OCI-LY1 (cell line): ENCODE measurements around the gene GRK6.

Experiments
- H2AFZ ChIP-seq: fragments of 200-600 bp; sonication (generic), shearing (Covaris generic); 2 replicates; pipeline ENCODE4 v1.6.0; 2014; ENCODE audit warnings: antibody characterized with exemption, mild to moderate bottlenecking, low read length
- H3F3A ChIP-seq: fragments of 200-600 bp; sonication (generic), shearing (Covaris generic); 2 replicates; pipeline ENCODE4 v1.6.0; 2014; ENCODE audit warnings: mild to moderate bottlenecking, antibody characterized with exemption, low read length, moderate library complexity; ENCODE audit not compliant: insufficient read depth
- H3K27ac ChIP-seq: fragments of 200-600 bp; sonication (generic); 2 replicates; pipeline ENCODE4 v1.5.1; 2014; ENCODE audit warnings: low read length, mixed run types, mild to moderate bottlenecking, low read depth; ENCODE audit not compliant: poor library complexity, severe bottlenecking
- H3K27me3 ChIP-seq: fragments of 200-600 bp; sonication (generic); 2 replicates; pipeline ENCODE4 v1.6.0; 2014; ENCODE audit warnings: antibody characterized with exemption, mild to moderate bottlenecking, low read length, moderate library complexity; ENCODE audit not compliant: insufficient read depth
- H3K36me3 ChIP-seq: fragments of 200-600 bp; sonication (generic); 2 replicates; pipeline ENCODE4 v1.6.1; 2014; ENCODE audit warnings: mild to moderate bottlenecking, antibody characterized with exemption, low read length, moderate library complexity, mixed read lengths; ENCODE audit not compliant: insufficient read depth
- H3K4me1 ChIP-seq: fragments of 200-600 bp; sonication (generic); 2 replicates; pipeline ENCODE4 v1.5.1; 2014; ENCODE audit warnings: mild to moderate bottlenecking, low read length, moderate library complexity; ENCODE audit not compliant: insufficient read depth, severe bottlenecking
- H3K4me2 ChIP-seq: fragments of 200-600 bp; sonication (generic), shearing (Covaris generic); 2 replicates; pipeline ENCODE4 v1.6.1; 2014; ENCODE audit warnings: low read length
- H3K4me3 ChIP-seq: fragments of 200-600 bp; sonication (generic); 2 replicates; pipeline ENCODE4 v1.5.1; 2014; ENCODE audit warnings: low read length, low read depth, mild to moderate bottlenecking, mixed read lengths; ENCODE audit not compliant: poor library complexity, severe bottlenecking
- H3K79me2 ChIP-seq: fragments of 200-600 bp; shearing (Covaris generic); 2 replicates; pipeline ENCODE4 v1.6.1; 2016; ENCODE audit warnings: mixed run types, low read length, mixed read lengths; ENCODE audit not compliant: insufficient read depth
- H3K9ac ChIP-seq: fragments of 200-600 bp; sonication (generic), shearing (Covaris generic); 2 replicates; pipeline ENCODE4 v1.6.1; 2014; ENCODE audit warnings: mild to moderate bottlenecking, low read length, mixed read lengths
- H3K9me2 ChIP-seq: fragments of 200-600 bp; sonication (generic), shearing (Covaris generic); 2 replicates; pipeline ENCODE4 v1.6.1; 2014; ENCODE audit warnings: low read depth, mild to moderate bottlenecking, low read length, mixed read lengths
- H3K9me3 ChIP-seq: fragments of 200-600 bp; shearing (Covaris generic); 2 replicates; pipeline ENCODE4 v1.6.1; 2014; ENCODE audit warnings: low read length, mixed read lengths
- H4K20me1 ChIP-seq: fragments of 200-600 bp; sonication (generic), shearing (Covaris generic); 2 replicates; pipeline ENCODE4 v1.6.0; 2016; ENCODE audit warnings: mild to moderate bottlenecking, low read length; ENCODE audit not compliant: insufficient read depth
- EZH2 ChIP-seq: fragments of 200-600 bp; sonication (generic), shearing (Covaris generic); IDR thresholded peaks from 2 replicates; pipeline ENCODE4 v1.8.0; 2017; ENCODE audit warnings: borderline replicate concordance, mixed run types, mild to moderate bottlenecking, antibody characterized with exemption, low read length, moderate library complexity, mixed read lengths
- TF ChIP-seq, protein P1 (sequence below): fragments of 200-600 bp; sonication (generic), shearing (Covaris generic); IDR thresholded peaks from 2 replicates; pipeline ENCODE4 v1.5.1; 2017; ENCODE audit warnings: mild to moderate bottlenecking, antibody characterized with exemption, low read length, moderate library complexity, mixed read lengths

The GRK6 gene

DNA sequence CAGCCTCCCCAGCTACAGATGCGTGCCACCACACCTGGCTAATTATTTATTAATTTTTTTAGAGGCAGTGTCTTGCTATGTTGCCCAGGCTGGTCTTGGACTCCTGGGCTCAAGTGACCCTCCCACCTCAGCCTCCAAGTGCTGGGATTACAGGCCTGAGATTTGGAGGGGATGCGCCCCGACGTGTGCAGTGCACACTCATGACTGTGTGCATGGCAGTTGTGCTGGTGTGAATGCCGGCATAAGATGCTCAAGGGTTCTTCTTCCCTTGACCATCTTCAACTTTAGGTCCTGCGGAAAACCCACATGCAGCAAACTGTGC is 45.7 kb upstream of the GRK6 start:
- no peak overlapping the region for H3K9ac ChIP-seq
- H4K20me1 ChIP-seq: no peaks in the 10 kb centered on the region
- H3K9me3 ChIP-seq: no peaks in the 10 kb centered on the region
- H3K4me3 ChIP-seq: no peak overlapping the region
- H3K27me3 ChIP-seq: no peaks in the 10 kb centered on the region; the same call in 1 of the 2 replicates
- H3K4me1 ChIP-seq: no peaks in the 10 kb centered on the region
- no peak for TF ChIP-seq EZH2
- no peaks in the 10 kb centered on the region for H3K36me3 ChIP-seq
- no peaks in the 10 kb centered on the region for H3K9me2 ChIP-seq
- H3K4me2 ChIP-seq: no peak overlapping the region
- H3F3A ChIP-seq: no peaks in the 10 kb centered on the region
- H3K79me2 ChIP-seq: no peaks in the 10 kb centered on the region
- no peak overlapping the region for H2AFZ ChIP-seq
- no peak overlapping the region for H3K27ac ChIP-seq

GRCh38 chr5:177382423-177383029 is 44.0 kb upstream of the GRK6 start:
- TF ChIP-seq, protein P1, sequence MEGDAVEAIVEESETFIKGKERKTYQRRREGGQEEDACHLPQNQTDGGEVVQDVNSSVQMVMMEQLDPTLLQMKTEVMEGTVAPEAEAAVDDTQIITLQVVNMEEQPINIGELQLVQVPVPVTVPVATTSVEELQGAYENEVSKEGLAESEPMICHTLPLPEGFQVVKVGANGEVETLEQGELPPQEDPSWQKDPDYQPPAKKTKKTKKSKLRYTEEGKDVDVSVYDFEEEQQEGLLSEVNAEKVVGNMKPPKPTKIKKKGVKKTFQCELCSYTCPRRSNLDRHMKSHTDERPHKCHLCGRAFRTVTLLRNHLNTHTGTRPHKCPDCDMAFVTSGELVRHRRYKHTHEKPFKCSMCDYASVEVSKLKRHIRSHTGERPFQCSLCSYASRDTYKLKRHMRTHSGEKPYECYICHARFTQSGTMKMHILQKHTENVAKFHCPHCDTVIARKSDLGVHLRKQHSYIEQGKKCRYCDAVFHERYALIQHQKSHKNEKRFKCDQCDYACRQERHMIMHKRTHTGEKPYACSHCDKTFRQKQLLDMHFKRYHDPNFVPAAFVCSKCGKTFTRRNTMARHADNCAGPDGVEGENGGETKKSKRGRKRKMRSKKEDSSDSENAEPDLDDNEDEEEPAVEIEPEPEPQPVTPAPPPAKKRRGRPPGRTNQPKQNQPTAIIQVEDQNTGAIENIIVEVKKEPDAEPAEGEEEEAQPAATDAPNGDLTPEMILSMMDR: peak; percentile 49
- TF ChIP-seq EZH2: no peak
- Histone ChIP-seq H2AFZ (no peak overlapping the region), H3K4me3 (no peak overlapping the region), H3K27me3 (no peaks in the 10 kb centered on the region; the same call in 1 of the 2 replicates), H3K4me2 (no peak overlapping the region), H4K20me1 (no peaks in the 10 kb centered on the region), H3K27ac (no peak overlapping the region), H3K9me3 (no peaks in the 10 kb centered on the region), H3K9ac (no peak overlapping the region), H3K4me1 (peaks cover 9% of the 10 kb centered on the region), H3K79me2 (no peaks in the 10 kb centered on the region), H3K9me2 (no peaks in the 10 kb centered on the region), H3F3A (no peaks in the 10 kb centered on the region), H3K36me3 (no peaks in the 10 kb centered on the region)

DNA sequence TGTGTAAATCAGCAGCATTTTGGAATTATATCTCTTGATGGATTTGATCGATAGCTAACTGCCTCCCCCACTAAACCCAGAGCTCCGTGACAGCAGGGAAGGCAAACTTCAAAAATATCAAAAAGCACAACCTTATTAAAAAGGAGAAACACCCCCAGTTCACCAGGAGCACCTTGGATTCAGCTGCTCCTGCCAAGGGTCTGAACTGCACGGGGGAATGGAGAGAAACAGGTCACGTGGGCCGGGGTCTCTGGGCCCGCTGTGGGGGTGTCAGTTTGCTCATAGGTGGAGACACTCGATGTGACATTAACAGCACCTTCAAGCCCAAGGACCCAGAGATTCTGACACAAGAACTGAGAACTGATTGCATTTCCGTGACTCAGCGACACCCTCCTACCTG is 43.3 kb upstream of the GRK6 start:
- Histone ChIP-seq H3K4me3 (no peak overlapping the region), H3F3A (no peaks in the 10 kb centered on the region)
- TF ChIP-seq EZH2: no peak
- TF ChIP-seq, protein P1: no peak

GRCh38 chr5:177384134-177384533 is 42.3 kb upstream of the GRK6 start, which contains the start of gene SLC34A1:
TSS of gene SLC34A1 (plus strand) at chr5:177384434. CDS start at chr5:177385742, 1,308 bp downstream.
- Histone ChIP-seq H3K9ac (no peak within 1 kb of the TSS), H4K20me1 (no peaks in the 10 kb centered on the region), H3K4me2 (no peak within 1 kb of the TSS), H3K79me2 (no peaks in the 10 kb centered on the region), H3K9me2 (no peaks in the 10 kb centered on the region), H2AFZ (no peak within 1 kb of the TSS), H3K27me3 (no peaks in the 10 kb centered on the region; the same call in 1 of the 2 replicates), H3K4me3 (no peak within 1 kb of the TSS), H3K4me1 (peaks cover 21% of the 10 kb centered on the region), H3F3A (no peaks in the 10 kb centered on the region), H3K27ac (no peak within 1 kb of the TSS), H3K9me3 (no peaks in the 10 kb centered on the region), H3K36me3 (no peaks in the 10 kb centered on the region)
- no peak for TF ChIP-seq EZH2
- TF ChIP-seq, protein P1: no peak

More for the DNA sequence above, 43.3 kb upstream of the GRK6 start:
- Histone ChIP-seq H3K9me3 (no peaks in the 10 kb centered on the region), H3K4me1 (peaks cover 14% of the 10 kb centered on the region), H3K4me2 (no peak overlapping the region), H3K9ac (no peak overlapping the region), H2AFZ (no peak overlapping the region), H3K27me3 (no peaks in the 10 kb centered on the region; the same call in 1 of the 2 replicates), H4K20me1 (no peaks in the 10 kb centered on the region), H3K36me3 (no peaks in the 10 kb centered on the region), H3K27ac (no peak overlapping the region), H3K9me2 (no peaks in the 10 kb centered on the region), H3K79me2 (no peaks in the 10 kb centered on the region)
